Skeletal muscle satellite cell (primary cell): ENCODE measurements around the gene CDC42EP4.

ENCODE experiments used
- H3K27me3 ChIP-seq: 2 replicates; pipeline ENCODE4 v1.7.0; 2013; ENCODE audit warnings: low read length; ENCODE audit not compliant: control insufficient read depth, insufficient read depth
- H3K36me3 ChIP-seq: 2 replicates; pipeline ENCODE4 v1.7.0; 2013; ENCODE audit warnings: mild to moderate bottlenecking, control low read depth, low read length; ENCODE audit not compliant: insufficient read depth
- H3K4me1 ChIP-seq: 2 replicates; pipeline ENCODE4 v1.7.0; 2013; ENCODE audit warnings: low read length; ENCODE audit not compliant: control insufficient read depth, insufficient read depth
- H3K4me2 ChIP-seq: 2 replicates; pipeline ENCODE4 v1.7.0; 2013; ENCODE audit warnings: mild to moderate bottlenecking, low read length
- H3K4me3 ChIP-seq: 2 replicates; pipeline ENCODE4 v1.7.0; 2013; ENCODE audit warnings: low read length
- H3K9ac ChIP-seq: 2 replicates; pipeline ENCODE4 v1.7.0; 2013; ENCODE audit warnings: mild to moderate bottlenecking, low read depth, low read length, moderate library complexity
- H3K9me3 ChIP-seq: replicated peaks from 2 replicates; pipeline ENCODE4 v1.7.0; 2013; ENCODE audit warnings: mild to moderate bottlenecking, control low read depth, low read length

The CDC42EP4 gene

GRCh38 chr17:73251871-73252270 is 59.9 kb downstream of the CDC42EP4 start:
- Histone ChIP-seq H3K27me3 (peaks cover 5% of the 10 kb centered on the region), H3K9me3 (no peaks in the 10 kb centered on the region), H3K4me1 (no peaks in the 10 kb centered on the region), H3K4me3 (no peak overlapping the region), H3K36me3 (peaks cover 5% of the 10 kb centered on the region), H3K4me2 (no peak overlapping the region), H3K9ac (no peak overlapping the region)

- Histone ChIP-seq H3K4me1 (no peaks in the 10 kb centered on the region), H3K4me2 (no peak overlapping the region), H3K4me3 (no peak overlapping the region), H3K36me3 (peaks cover 5% of the 10 kb centered on the region), H3K27me3 (peaks cover 5% of the 10 kb centered on the region), H3K9me3 (no peaks in the 10 kb centered on the region), H3K9ac (no peak overlapping the region)
These were observed 60.8 kb downstream of the CDC42EP4 start for GRCh38 chr17:73250851-73251640.

GRCh38 chr17:73249700-73250099 is 62.1 kb downstream of the CDC42EP4 start:
- Histone ChIP-seq H3K4me1 (no peaks in the 10 kb centered on the region), H3K9ac (no peak overlapping the region), H3K4me2 (no peak overlapping the region), H3K9me3 (no peaks in the 10 kb centered on the region), H3K27me3 (peaks cover 5% of the 10 kb centered on the region), H3K4me3 (no peak overlapping the region), H3K36me3 (peaks cover 10% of the 10 kb centered on the region)

GRCh38 chr17:73248532-73248931 is 63.3 kb downstream of the CDC42EP4 start:
- H3K9ac ChIP-seq = no peak overlapping the region
- H3K9me3 ChIP-seq = no peaks in the 10 kb centered on the region
- H3K27me3 ChIP-seq = peaks cover 5% of the 10 kb centered on the region
- H3K4me1 ChIP-seq = no peaks in the 10 kb centered on the region
- H3K4me3 ChIP-seq = no peak overlapping the region
- H3K36me3 ChIP-seq = peaks cover 16% of the 10 kb centered on the region
- H3K4me2 ChIP-seq = no peak overlapping the region

- H3K9me3 ChIP-seq = no peaks in the 10 kb centered on the region
- peaks cover 5% of the 10 kb centered on the region for H3K27me3 ChIP-seq
- no peak overlapping the region for H3K4me2 ChIP-seq
- no peak overlapping the region for H3K4me3 ChIP-seq
- no peak overlapping the region for H3K9ac ChIP-seq
- H3K4me1 ChIP-seq = no peaks in the 10 kb centered on the region
- peaks cover 18% of the 10 kb centered on the region for H3K36me3 ChIP-seq
These were observed 64.1 kb downstream of the CDC42EP4 start for GRCh38 chr17:73247726-73248125.

- H3K36me3 ChIP-seq = peaks cover 32% of the 10 kb centered on the region
- H3K27me3 ChIP-seq = no peaks in the 10 kb centered on the region
- H3K4me1 ChIP-seq = no peaks in the 10 kb centered on the region
- H3K9ac ChIP-seq = no peak overlapping the region
- no peaks in the 10 kb centered on the region for H3K9me3 ChIP-seq
- no peak overlapping the region for H3K4me3 ChIP-seq
- no peak overlapping the region for H3K4me2 ChIP-seq
These were observed 71.2 kb downstream of the CDC42EP4 start for GRCh38 chr17:73240561-73240960.

- Histone ChIP-seq H3K36me3 (peaks cover 23% of the 10 kb centered on the region), H3K4me1 (no peaks in the 10 kb centered on the region), H3K9ac (no peak overlapping the region), H3K9me3 (no peaks in the 10 kb centered on the region), H3K4me3 (no peak overlapping the region), H3K27me3 (no peaks in the 10 kb centered on the region), H3K4me2 (no peak overlapping the region)
These were observed 74.1 kb downstream of the CDC42EP4 start for GRCh38 chr17:73237714-73238113.

- peaks cover 2% of the 10 kb centered on the region for H3K4me1 ChIP-seq
These were observed 77.1 kb downstream of the CDC42EP4 start for GRCh38 chr17:73234736-73235135.

More at GRCh38 chr17:73234736-73235135, 77.1 kb downstream of the CDC42EP4 start:
- peaks cover 20% of the 10 kb centered on the region for H3K36me3 ChIP-seq
- no peak overlapping the region for H3K4me3 ChIP-seq
- H3K9me3 ChIP-seq = no peaks in the 10 kb centered on the region
- no peak overlapping the region for H3K9ac ChIP-seq
- H3K4me2 ChIP-seq = no peak overlapping the region
- no peaks in the 10 kb centered on the region for H3K27me3 ChIP-seq
